Loucy (cell line): Measurements from ENCODE around the gene SRC.

Experiments
- H2AFZ ChIP-seq: fragments of 200-600 bp; sonication (generic); 2 replicates; pipeline ENCODE4 v1.6.0; 2016; ENCODE audit warnings: antibody characterized with exemption, mild to moderate bottlenecking, low read length, moderate library complexity
- H3F3A ChIP-seq: fragments of 200-600 bp; 2 replicates; pipeline ENCODE4 v1.6.0; 2016; ENCODE audit warnings: antibody characterized with exemption, low read depth, mild to moderate bottlenecking
- H3K27me3 ChIP-seq: fragments of 200-600 bp; sonication (generic); 2 replicates; pipeline ENCODE4 v1.6.1; 2014; ENCODE audit warnings: low read length, mild to moderate bottlenecking; ENCODE audit not compliant: insufficient read depth, poor library complexity, severe bottlenecking
- H3K36me3 ChIP-seq: fragments of 200-600 bp; sonication (generic); 2 replicates; pipeline ENCODE4 v1.6.1; 2016; ENCODE audit warnings: low read length; ENCODE audit not compliant: insufficient read depth
- H3K4me1 ChIP-seq: fragments of 200-600 bp; sonication (generic); 2 replicates; pipeline ENCODE4 v1.5.1; 2014; ENCODE audit warnings: low read length, mild to moderate bottlenecking; ENCODE audit not compliant: insufficient read depth, poor library complexity, severe bottlenecking
- H3K4me2 ChIP-seq: fragments of 200-600 bp; sonication (generic); 2 replicates; pipeline ENCODE4 v1.6.0; 2014; ENCODE audit warnings: antibody characterized with exemption, low read length, low read depth, mild to moderate bottlenecking; ENCODE audit not compliant: poor library complexity, severe bottlenecking
- H3K4me3 ChIP-seq: fragments of 200-600 bp; sonication (generic); 2 replicates; pipeline ENCODE4 v1.5.1; 2014; ENCODE audit warnings: low read length, mild to moderate bottlenecking, mixed read lengths; ENCODE audit not compliant: poor library complexity, severe bottlenecking
- H3K79me2 ChIP-seq: fragments of 200-600 bp; sonication (generic); 2 replicates; pipeline ENCODE4 v1.6.1; 2014; ENCODE audit warnings: low read length; ENCODE audit not compliant: insufficient read depth
- H3K9ac ChIP-seq: fragments of 200-600 bp; sonication (generic); 2 replicates; pipeline ENCODE4 v1.6.0; 2014; ENCODE audit warnings: mild to moderate bottlenecking, low read depth, low read length, moderate library complexity; ENCODE audit not compliant: poor library complexity, severe bottlenecking
- H3K9me2 ChIP-seq: fragments of 200-600 bp; sonication (generic); replicated peaks from 2 replicates; pipeline ENCODE4 v1.6.1; 2016; ENCODE audit warnings: low read depth, low read length, mixed read lengths
- H3K9me3 ChIP-seq: fragments of 200-600 bp; sonication (generic); 2 replicates; pipeline ENCODE4 v1.6.1; 2014; ENCODE audit warnings: mild to moderate bottlenecking, antibody characterized with exemption, low read length, low read depth; ENCODE audit not compliant: insufficient read depth
- H4K20me1 ChIP-seq: fragments of 200-600 bp; sonication (generic); 2 replicates; pipeline ENCODE4 v1.6.0; 2014; ENCODE audit warnings: antibody characterized with exemption, low read length, mild to moderate bottlenecking; ENCODE audit not compliant: insufficient read depth, poor library complexity, severe bottlenecking
- CTCF ChIP-seq: fragments of 200-600 bp; sonication (generic); conservative IDR thresholded peaks from 2 replicates; pipeline ENCODE4 v1.5.1; 2014; ENCODE audit warnings: mild to moderate bottlenecking, antibody characterized with exemption, low read length
- EZH2phosphoT487 ChIP-seq: fragments of 200-600 bp; IDR thresholded peaks from 2 replicates; pipeline ENCODE4 v1.6.1; 2018; ENCODE audit warnings: antibody characterized with exemption, mild to moderate bottlenecking, moderate library complexity, borderline replicate concordance

Gene SRC

DNA sequence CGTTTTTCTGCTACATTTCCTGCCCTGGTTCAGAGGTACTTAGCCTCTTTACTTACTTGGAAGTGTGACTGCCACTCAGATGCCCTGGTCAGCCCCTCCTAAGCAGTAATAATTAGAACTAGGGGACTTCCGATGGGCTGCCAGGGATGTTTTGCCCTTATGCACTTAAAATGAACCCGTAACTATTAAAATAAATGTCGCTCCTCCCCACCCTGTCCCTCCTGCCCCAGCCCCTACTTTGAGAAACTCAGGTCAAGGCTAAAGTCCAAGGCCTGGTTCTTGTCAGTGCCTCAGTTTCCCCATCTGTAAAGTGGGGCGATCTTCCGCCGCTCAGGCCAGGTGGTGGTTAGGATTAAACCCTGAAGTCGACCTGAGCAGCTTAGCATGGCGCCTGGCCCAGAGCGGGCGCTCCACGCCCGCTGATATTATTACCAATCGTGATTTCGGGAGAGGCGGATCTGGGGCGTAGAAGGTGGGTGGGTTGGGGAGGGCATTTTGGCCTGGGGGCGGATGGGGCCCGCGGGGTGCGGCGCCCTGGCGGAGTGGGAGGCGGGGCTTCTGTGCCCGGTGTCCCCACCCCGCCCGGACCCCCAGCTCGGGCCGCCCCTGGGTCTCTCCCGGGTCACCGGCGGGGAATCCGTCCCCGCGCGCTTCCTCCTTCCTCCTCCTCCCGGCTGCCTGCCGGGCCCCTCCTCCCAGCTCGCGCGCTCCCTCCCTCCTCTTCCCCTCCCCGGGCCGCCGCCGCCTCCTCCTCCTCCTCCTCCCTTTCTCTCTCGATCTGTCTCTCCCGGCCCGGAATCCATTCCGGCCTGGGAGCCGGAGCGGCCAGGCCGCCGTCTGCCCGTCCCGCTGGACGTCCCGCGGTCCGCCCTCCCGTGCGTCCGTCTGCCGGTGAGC lies at the start of gene SRC:
SRC (plus strand) TSS at position 802 of the 897 bp plus-strand sequence. CDS start 38,014 bp downstream, outside the sequence.
- no peaks in the 10 kb centered on the region for H4K20me1 ChIP-seq
- H3K9me2 ChIP-seq, result no peaks in the 10 kb centered on the region
- no peak within 1 kb of the TSS for H3K4me3 ChIP-seq
- no peaks in the 10 kb centered on the region for H3K9me3 ChIP-seq
- H3K36me3 ChIP-seq, result no peaks in the 10 kb centered on the region
- H2AFZ ChIP-seq, result no peak within 1 kb of the TSS
- no peak within 1 kb of the TSS for H3K4me2 ChIP-seq
- no peak within 1 kb of the TSS for H3K9ac ChIP-seq
- no peaks in the 10 kb centered on the region for H3F3A ChIP-seq
- no peak for TF ChIP-seq CTCF
- H3K4me1 ChIP-seq, result peaks cover 11% of the 10 kb centered on the region
- no peaks in the 10 kb centered on the region for H3K79me2 ChIP-seq
- no peaks in the 10 kb centered on the region for H3K27me3 ChIP-seq

DNA sequence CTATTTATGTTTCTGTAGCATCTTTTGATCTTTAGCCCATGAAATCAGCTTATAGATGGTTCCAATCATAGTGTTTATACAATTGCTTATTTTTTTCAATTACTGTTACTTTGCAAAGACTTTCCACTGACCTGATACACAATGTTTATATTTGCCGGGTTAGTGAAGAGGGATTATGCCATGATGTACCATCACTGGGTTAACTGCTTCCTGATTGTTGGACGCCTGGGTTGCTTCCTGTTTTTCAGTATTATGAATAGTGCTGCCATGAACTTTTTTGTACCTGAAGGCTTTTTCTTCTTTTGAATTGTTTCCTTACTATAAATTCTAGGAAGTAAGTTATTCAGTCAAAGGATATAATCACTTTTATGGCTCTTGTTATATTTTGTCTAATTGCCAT lies 49.6 kb upstream of the SRC start:
- Histone ChIP-seq H3K9me2 (no peaks in the 10 kb centered on the region), H3F3A (no peaks in the 10 kb centered on the region), H3K27me3 (no peaks in the 10 kb centered on the region), H3K4me3 (no peak overlapping the region), H3K4me2 (peak overlapping the region; percentile 31), H3K79me2 (peaks cover 73% of the 10 kb centered on the region), H3K9me3 (no peaks in the 10 kb centered on the region), H4K20me1 (peaks cover under 1% of the 10 kb centered on the region), H3K36me3 (peaks cover 9% of the 10 kb centered on the region; the same call in 1 of the 2 replicates), H2AFZ (no peak overlapping the region), H3K9ac (no peak overlapping the region), H3K4me1 (peaks cover 26% of the 10 kb centered on the region)
- TF ChIP-seq CTCF, result no peak
- no peak for TF ChIP-seq EZH2phosphoT487

GRCh38 chr20:37297066-37297736 lies 48.7 kb upstream of the SRC start:
- Histone ChIP-seq H3K4me3 (no peak overlapping the region), H3K4me2 (peak overlapping the region; percentile 31), H3K27me3 (no peaks in the 10 kb centered on the region), H3K4me1 (peaks cover 26% of the 10 kb centered on the region), H3K36me3 (peaks cover 17% of the 10 kb centered on the region; the same call in 1 of the 2 replicates), H3K79me2 (peaks cover 65% of the 10 kb centered on the region), H3K9me3 (no peaks in the 10 kb centered on the region), H3K9me2 (no peaks in the 10 kb centered on the region), H4K20me1 (no peaks in the 10 kb centered on the region), H3F3A (no peaks in the 10 kb centered on the region), H2AFZ (no peak overlapping the region), H3K9ac (no peak overlapping the region)
- TF ChIP-seq EZH2phosphoT487, result no peak
- no peak for TF ChIP-seq CTCF
